HepG2 (cell line): ENCODE measurements around the gene DNAJA1. TPM values are rescaled to one million over a fixed set of nuclear protein-coding genes. Genes with fewer than 3 reads are reported as not detected.
A peak's percentile ranks its signal among the peaks of the same experiment; 100 is the strongest.

Source experiments
- AHDC1 ChIP-seq: sonication (generic); formaldehyde crosslinking; IDR thresholded peaks from 2 replicates; pipeline ENCODE4 v1.5.1; 2020; ENCODE audit warnings: mild to moderate bottlenecking, missing genetic modification reagents, borderline replicate concordance
- ATAD3A ChIP-seq: sonication (generic); formaldehyde crosslinking; IDR thresholded peaks from 2 replicates; pipeline ENCODE4 v1.4.0; 2020; ENCODE audit warnings: missing genetic modification reagents
- EED ChIP-seq: sonication (generic); formaldehyde crosslinking; IDR thresholded peaks from 2 replicates; pipeline ENCODE4 v1.5.0; 2020; ENCODE audit warnings: mild to moderate bottlenecking, missing genetic modification reagents
- ELK4 ChIP-seq: sonication (generic); formaldehyde crosslinking; IDR thresholded peaks from 2 replicates; pipeline ENCODE4 v1.9.0; 2021; ENCODE audit warnings: missing genetic modification reagents, borderline replicate concordance
- FOXC1 ChIP-seq: sonication (generic); formaldehyde crosslinking; IDR thresholded peaks from 2 replicates; pipeline ENCODE4 v1.8.0; 2022; ENCODE audit warnings: mild to moderate bottlenecking, missing genetic modification reagents, borderline replicate concordance
- HIVEP1 ChIP-seq: sonication (generic); formaldehyde crosslinking; IDR thresholded peaks from 2 replicates; pipeline ENCODE4 v1.4.0; 2020; ENCODE audit warnings: mild to moderate bottlenecking, missing genetic modification reagents
- HNF1B ChIP-seq: sonication (generic); formaldehyde crosslinking; IDR thresholded peaks from 2 replicates; pipeline ENCODE4 v1.5.1; 2020; ENCODE audit warnings: mild to moderate bottlenecking, moderate library complexity, missing genetic modification reagents
- MLXIP ChIP-seq: sonication (generic); formaldehyde crosslinking; IDR thresholded peaks from 2 replicates; pipeline ENCODE4 v1.9.0; 2021; ENCODE audit warnings: missing genetic modification reagents, borderline replicate concordance
- MTF2 ChIP-seq: sonication (generic); formaldehyde crosslinking; IDR thresholded peaks from 2 replicates; pipeline ENCODE4 v1.5.0; 2020; ENCODE audit warnings: missing genetic modification reagents, borderline replicate concordance
- NFYC ChIP-seq: IDR thresholded peaks from 2 replicates; pipeline ENCODE4 v1.6.1; 2016; ENCODE audit warnings: missing genetic modification reagents, missing compliant biosample characterization
- ONECUT2 ChIP-seq: sonication (generic); formaldehyde crosslinking; IDR thresholded peaks from 2 replicates; pipeline ENCODE4 v1.4.0; 2020; ENCODE audit warnings: missing genetic modification reagents
- SRF ChIP-seq: IDR thresholded peaks from 2 replicates; pipeline ENCODE4 v1.6.1; 2011; ENCODE audit warnings: mild to moderate bottlenecking, low read depth, low read length, moderate library complexity
- SUZ12 ChIP-seq: fragments of 150-350 bp; IDR thresholded peaks from 2 replicates; pipeline ENCODE4 v1.6.1; 2014; ENCODE audit warnings: low read depth, low read length
- ZNF580 ChIP-seq: IDR thresholded peaks from 2 replicates; pipeline ENCODE4 v1.6.1; 2016; ENCODE audit warnings: low read depth, borderline replicate concordance
- polyA plus RNA-seq, 8 experiments: library from polyadenylated mRNA; depleted of rRNA in 3 of 8; stranded (reverse) in 7 of 8; unstranded in 1 of 8; fragments of >200 nt; fragmentation: Illumina TruSeq in 4 of 8; extraction: Trizol in 4 of 8; gene quantifications; 2 replicates each; pipeline versions ENCODE4 v1.2.1 to v1.2.3, GENCODE V29; 2011 to 2016; ENCODE audit warnings: low read depth in 4 of 8, missing spikeins in 1 of 8, mixed read lengths in 1 of 8; ENCODE audit not compliant: insufficient read depth in 1 of 8
- total RNA-seq, 5 experiments: library from RNA; depleted of rRNA; stranded (reverse); fragments of >200 nt; fragmentation: Illumina TruSeq; extraction: Trizol; gene quantifications; 2 replicates each; pipeline ENCODE4 v1.2.3, GENCODE V29; 2016; ENCODE audit warnings: low read depth in 1 of 5

The DNAJA1 gene
- total and polyA plus RNA-seq, 2 of the 13 experiments (the other 11 are each of a cell fraction or from before 2014, with no cell fraction given) = 95.9 to 306 TPM

- TF ChIP-seq SRF (no peak), HNF1B (CRISPR knock-in tag) (no peak), SUZ12 (peak; percentile 29; the same call in 1 of the 2 replicates), EED (CRISPR knock-in tag) (no peak), MLXIP (CRISPR knock-in tag) (0 out of 2 replicates have a peak, but pooled peaks have one; percentile 69), ONECUT2 (CRISPR knock-in tag) (no peak), NFYC (peak; percentile 41; the same call in 1 of the 2 replicates), MTF2 (CRISPR knock-in tag) (peak; percentile 50; the same call in 1 of the 2 replicates), ELK4 (CRISPR knock-in tag) (no peak), ZNF580 (CRISPR knock-in tag) (peak; percentile 63), ATAD3A (CRISPR knock-in tag) (no peak), HIVEP1 (CRISPR knock-in tag) (peak; percentile 84), AHDC1 (CRISPR knock-in tag) (peak; percentile 52; the same call in 1 of the 2 replicates), FOXC1 (CRISPR knock-in tag) (peak; percentile 93; the same call in 1 of the 2 replicates)
These were observed at the start of gene DNAJA1 (continued) for GRCh38 chr9:33024966-33025571.
